Stomach (tissue), 4 donors: ENCODE data around the gene TTBK2.

Experiments
- EP300 ChIP-seq: sonication (generic); formaldehyde crosslinking; IDR thresholded peaks from one replicate; pipeline ENCODE4 v1.6.1; 2017; ENCODE audit warnings: antibody characterized with exemption
- POLR2A ChIP-seq, 4 donors: fragments of 450-650 bp; IDR thresholded peaks; one replicate each; pipeline ENCODE4 v1.6.1; 2016; ENCODE audit warnings: antibody characterized with exemption in 4 of 4, control low read depth in 2 of 4, mild to moderate bottlenecking in 1 of 4, moderate library complexity in 1 of 4
- POLR2AphosphoS5 ChIP-seq, 3 donors: sonication (generic); formaldehyde crosslinking; IDR thresholded peaks; one replicate each; pipeline ENCODE4 v1.6.1; 2016; ENCODE audit warnings: antibody characterized with exemption in 3 of 3
- TF ChIP-seq, protein P1 (sequence below), 7 experiments: fragments of 450-650 bp in 4 of 7; fragments of 200-600 bp in 3 of 7; sonication (generic) in 3 of 7; IDR thresholded peaks; one replicate each; pipeline ENCODE4 v1.5.1; 2016 to 2019; ENCODE audit warnings: antibody characterized with exemption in 7 of 7, control low read depth in 2 of 7, mild to moderate bottlenecking in 1 of 7

- no peak for TF ChIP-seq POLR2AphosphoS5 (IDR thresholded peaks at IDR 0.05)
- TF ChIP-seq, protein P1, sequence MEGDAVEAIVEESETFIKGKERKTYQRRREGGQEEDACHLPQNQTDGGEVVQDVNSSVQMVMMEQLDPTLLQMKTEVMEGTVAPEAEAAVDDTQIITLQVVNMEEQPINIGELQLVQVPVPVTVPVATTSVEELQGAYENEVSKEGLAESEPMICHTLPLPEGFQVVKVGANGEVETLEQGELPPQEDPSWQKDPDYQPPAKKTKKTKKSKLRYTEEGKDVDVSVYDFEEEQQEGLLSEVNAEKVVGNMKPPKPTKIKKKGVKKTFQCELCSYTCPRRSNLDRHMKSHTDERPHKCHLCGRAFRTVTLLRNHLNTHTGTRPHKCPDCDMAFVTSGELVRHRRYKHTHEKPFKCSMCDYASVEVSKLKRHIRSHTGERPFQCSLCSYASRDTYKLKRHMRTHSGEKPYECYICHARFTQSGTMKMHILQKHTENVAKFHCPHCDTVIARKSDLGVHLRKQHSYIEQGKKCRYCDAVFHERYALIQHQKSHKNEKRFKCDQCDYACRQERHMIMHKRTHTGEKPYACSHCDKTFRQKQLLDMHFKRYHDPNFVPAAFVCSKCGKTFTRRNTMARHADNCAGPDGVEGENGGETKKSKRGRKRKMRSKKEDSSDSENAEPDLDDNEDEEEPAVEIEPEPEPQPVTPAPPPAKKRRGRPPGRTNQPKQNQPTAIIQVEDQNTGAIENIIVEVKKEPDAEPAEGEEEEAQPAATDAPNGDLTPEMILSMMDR (IDR thresholded peaks at IDR 0.05), result no peak
- TF ChIP-seq POLR2A (IDR thresholded peaks at IDR 0.05), result no peak
- TF ChIP-seq EP300, result no peak
Observed at GRCh38 chr15:42732095-42732827, 188.3 kb downstream of the TTBK2 start.
